Adipocyte (in vitro differentiated cells): ENCODE measurements around the gene FBXO45.
"Not testable (repeated sequence)": the region's sequence is repeated elsewhere in the genome, so short reads cannot be mapped to it uniquely, and the experiment has no call there.

Source experiments
- DNase-seq: peaks from one replicate; pipeline ENCODE4 v3.0.0-alpha.2; 2015; ENCODE audit warnings: low read depth
- H3K27me3 ChIP-seq: replicated peaks from 2 replicates; pipeline ENCODE4 v1.7.0; 2013; ENCODE audit warnings: mild to moderate bottlenecking, low read length, moderate library complexity; ENCODE audit not compliant: control insufficient read depth, insufficient read depth
- H3K36me3 ChIP-seq: 2 replicates; pipeline ENCODE4 v1.7.0; 2013; ENCODE audit warnings: low read length, mild to moderate bottlenecking, moderate library complexity; ENCODE audit not compliant: control insufficient read depth, insufficient read depth, severe bottlenecking
- H3K4me1 ChIP-seq: 2 replicates; pipeline ENCODE4 v1.7.0; 2013; ENCODE audit warnings: mild to moderate bottlenecking, low read length, moderate library complexity; ENCODE audit not compliant: control insufficient read depth, insufficient read depth
- H3K4me3 ChIP-seq: 2 replicates; pipeline ENCODE4 v1.7.0; 2013; ENCODE audit warnings: mild to moderate bottlenecking, low read length, moderate library complexity
- H3K9ac ChIP-seq: 2 replicates; pipeline ENCODE4 v1.7.0; 2013; ENCODE audit warnings: mild to moderate bottlenecking, low read length, moderate library complexity
- H3K9me3 ChIP-seq: 2 replicates; pipeline ENCODE4 v1.7.0; 2013; ENCODE audit warnings: mild to moderate bottlenecking, low read length, moderate library complexity; ENCODE audit not compliant: control insufficient read depth

Gene FBXO45

GRCh38 chr3:196619223-196619622, 50.8 kb downstream of the FBXO45 start:
- no peak overlapping the region for H3K9ac ChIP-seq
- H3K36me3 ChIP-seq: no peaks in the 10 kb centered on the region
- no peak for DNase-seq
- H3K9me3 ChIP-seq: no peaks in the 10 kb centered on the region
- no peak overlapping the region for H3K4me3 ChIP-seq
- H3K27me3 ChIP-seq: peaks cover 3% of the 10 kb centered on the region
- peaks cover 10% of the 10 kb centered on the region for H3K4me1 ChIP-seq

- DNase-seq, H3K9ac ChIP-seq, H3K27me3 ChIP-seq, H3K36me3 ChIP-seq, H3K9me3 ChIP-seq, H3K4me3 ChIP-seq: not testable (repeated sequence)
- H3K4me1 ChIP-seq: peaks cover 11% of the 10 kb centered on the region
Measured at GRCh38 chr3:196619627-196620026, 51.2 kb downstream of the FBXO45 start.

- no peak for DNase-seq
- Histone ChIP-seq H3K9me3 (no peaks in the 10 kb centered on the region), H3K9ac (no peak overlapping the region), H3K36me3 (no peaks in the 10 kb centered on the region), H3K27me3 (peaks cover 3% of the 10 kb centered on the region), H3K4me1 (peaks cover 11% of the 10 kb centered on the region), H3K4me3 (no peak overlapping the region)
Measured at GRCh38 chr3:196620161-196620604, 51.7 kb downstream of the FBXO45 start.

- peaks cover 11% of the 10 kb centered on the region for H3K4me1 ChIP-seq
- peaks cover 3% of the 10 kb centered on the region for H3K27me3 ChIP-seq
- H3K36me3 ChIP-seq: no peaks in the 10 kb centered on the region
- H3K4me3 ChIP-seq: no peak overlapping the region
- DNase-seq: no peak
- H3K9ac ChIP-seq: no peak overlapping the region
- no peaks in the 10 kb centered on the region for H3K9me3 ChIP-seq
Measured at GRCh38 chr3:196620684-196621083, 52.2 kb downstream of the FBXO45 start.

GRCh38 chr3:196621611-196622010, 53.2 kb downstream of the FBXO45 start:
- H3K27me3 ChIP-seq: peaks cover 3% of the 10 kb centered on the region
- H3K4me1 ChIP-seq: peaks cover 11% of the 10 kb centered on the region
- no peaks in the 10 kb centered on the region for H3K9me3 ChIP-seq
- no peaks in the 10 kb centered on the region for H3K36me3 ChIP-seq
- no peak for DNase-seq
- no peak overlapping the region for H3K4me3 ChIP-seq
- H3K9ac ChIP-seq: no peak overlapping the region

- Histone ChIP-seq H3K4me1 (peaks cover 19% of the 10 kb centered on the region), H3K36me3 (no peaks in the 10 kb centered on the region), H3K9me3 (no peaks in the 10 kb centered on the region), H3K27me3 (peaks cover 3% of the 10 kb centered on the region), H3K4me3 (no peak overlapping the region), H3K9ac (no peak overlapping the region)
- no peak for DNase-seq
Measured at GRCh38 chr3:196624067-196624790, 55.8 kb downstream of the FBXO45 start.

- Histone ChIP-seq H3K9ac (no peak overlapping the region), H3K4me3 (no peak overlapping the region), H3K36me3 (no peaks in the 10 kb centered on the region), H3K9me3 (no peaks in the 10 kb centered on the region), H3K4me1 (peaks cover 19% of the 10 kb centered on the region), H3K27me3 (peaks cover 3% of the 10 kb centered on the region)
- no peak for DNase-seq
Measured at GRCh38 chr3:196624907-196625306, 56.4 kb downstream of the FBXO45 start.

- peaks cover 3% of the 10 kb centered on the region for H3K27me3 ChIP-seq
- H3K9me3 ChIP-seq: no peaks in the 10 kb centered on the region
- no peak overlapping the region for H3K4me3 ChIP-seq
- DNase-seq: no peak
- no peak overlapping the region for H3K9ac ChIP-seq
- H3K36me3 ChIP-seq: no peaks in the 10 kb centered on the region
- H3K4me1 ChIP-seq: peaks cover 19% of the 10 kb centered on the region
Measured at GRCh38 chr3:196625331-196625730, 56.9 kb downstream of the FBXO45 start.

GRCh38 chr3:196627918-196628231, 59.4 kb downstream of the FBXO45 start:
- Histone ChIP-seq H3K9ac (no peak overlapping the region), H3K4me1 (peaks cover 27% of the 10 kb centered on the region), H3K27me3 (no peaks in the 10 kb centered on the region), H3K4me3 (no peak overlapping the region), H3K36me3 (no peaks in the 10 kb centered on the region), H3K9me3 (no peaks in the 10 kb centered on the region)
- no peak for DNase-seq

GRCh38 chr3:196629228-196629627, 60.8 kb downstream of the FBXO45 start:
- no peak for DNase-seq
- no peaks in the 10 kb centered on the region for H3K36me3 ChIP-seq
- no peaks in the 10 kb centered on the region for H3K9me3 ChIP-seq
- H3K4me1 ChIP-seq: peaks cover 19% of the 10 kb centered on the region
- H3K9ac ChIP-seq: no peak overlapping the region
- H3K4me3 ChIP-seq: no peak overlapping the region
- no peaks in the 10 kb centered on the region for H3K27me3 ChIP-seq

- Histone ChIP-seq H3K36me3 (no peaks in the 10 kb centered on the region), H3K4me3 (peak overlapping the region; percentile 82), H3K9ac (peak overlapping the region; percentile 85), H3K9me3 (no peaks in the 10 kb centered on the region), H3K4me1 (peaks cover 23% of the 10 kb centered on the region), H3K27me3 (no peaks in the 10 kb centered on the region)
- no peak for DNase-seq
Measured at GRCh38 chr3:196631682-196632045, 63.2 kb downstream of the FBXO45 start.
